ENCODE results near the gene PKD2L1. TPM values are rescaled to one million over a fixed set of nuclear protein-coding genes. Genes with fewer than 3 reads are reported as not detected.

The PKD2L1 gene
- total and polyA plus RNA-seq, 10 of the 15 experiments (the other 5 are each of a cell fraction or from before 2014, with no cell fraction given) = 0.05 to 0.17 (median 0.08) TPM; not detected in 6

DNA sequence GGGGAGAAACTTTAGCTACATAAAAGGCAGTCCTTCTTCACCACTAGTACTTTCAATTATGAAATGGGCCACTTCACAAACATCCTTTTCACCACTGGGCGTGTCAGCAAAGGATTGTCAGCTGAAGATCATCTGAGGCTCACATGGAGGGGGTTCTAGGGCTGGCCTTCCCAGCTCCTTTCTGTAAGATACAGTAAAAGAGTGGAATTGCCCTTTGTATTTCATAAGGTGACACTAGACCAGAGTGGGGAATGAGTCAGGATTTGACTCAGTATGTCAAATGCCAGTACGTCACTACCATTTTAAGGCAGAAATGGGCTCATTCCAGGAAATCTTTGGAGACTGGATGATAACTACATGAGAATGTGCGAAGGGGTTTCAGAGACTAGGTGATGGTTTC is 22.3 kb downstream of the PKD2L1 start:
- intact Hi-C loops (cut with micrococcal nuclease; ENCODE audit: unreplicated experiment) (no loop called here), in situ Hi-C loops (cut with MboI) (no loop called here)
- Histone ChIP-seq H3K27me3 (replicated peaks in 1 of 2; ENCODE audit: control insufficient read depth in 2 of 2, insufficient read depth in 2 of 2, low read length in 1 of 2) (peaks cover 0 to 6% of the 10 kb centered on the region in 2 experiments; a peak in 3 of 4 replicates), H3K4me3 (no peak overlapping the region), H4K20me1 (ENCODE audit: control insufficient read depth, insufficient read depth) (no peaks in the 10 kb centered on the region), H2AFZ (ENCODE audit: control insufficient read depth, low read depth, low read length) (no peak overlapping the region), H3K27ac (ENCODE audit: control insufficient read depth, insufficient read depth) (no peak overlapping the region), H3K9me3 (replicated peaks; ENCODE audit: control insufficient read depth, insufficient read depth, low read length) (no peaks in the 10 kb centered on the region), H3K79me2 (ENCODE audit: control insufficient read depth, insufficient read depth, low read length) (no peaks in the 10 kb centered on the region), H3K36me3 (ENCODE audit: control insufficient read depth in 2 of 2, insufficient read depth in 2 of 2, low read length in 1 of 2) (no peaks in the 10 kb centered on the region), H3K9ac (ENCODE audit: control insufficient read depth, insufficient read depth, low read length) (no peak overlapping the region), H3K4me1 (ENCODE audit: control insufficient read depth, insufficient read depth, low read length) (no peaks in the 10 kb centered on the region), H3K4me2 (ENCODE audit: control insufficient read depth, insufficient read depth) (no peak overlapping the region)
- WGBS (ENCODE audit: insufficient coverage, insufficient replicate concordance, low lambda C conversion rate, missing lambda C conversion rate) = 47% methylated on average over 3 of the region's 3 CpGs
- BruUV-seq (replicated peaks) = no TSS peak
- ChIA-PET RAD21 (ENCODE audit: unreplicated experiment) (no interaction called here), POLR2A (no interaction called here), SMC1A (ENCODE audit: uncharacterized antibody, unreplicated experiment) (interaction anchor here (0.6 to 1.1 kb wide), 3 partner anchors 20 to 457 kb away, joined by 3 to 4 read pairs (median 3); no protein-coding TSS in a partner anchor), CTCF (no interaction called here)
- no peak for FAIRE-seq
- no peak for DNase-seq (ENCODE audit: low read depth, low spot score)
- ATAC-seq = no peak
- no peak for TF ChIP-seq RBBP5 (conservative IDR thresholded peaks at IDR 0.05)
- TF ChIP-seq, protein P1, sequence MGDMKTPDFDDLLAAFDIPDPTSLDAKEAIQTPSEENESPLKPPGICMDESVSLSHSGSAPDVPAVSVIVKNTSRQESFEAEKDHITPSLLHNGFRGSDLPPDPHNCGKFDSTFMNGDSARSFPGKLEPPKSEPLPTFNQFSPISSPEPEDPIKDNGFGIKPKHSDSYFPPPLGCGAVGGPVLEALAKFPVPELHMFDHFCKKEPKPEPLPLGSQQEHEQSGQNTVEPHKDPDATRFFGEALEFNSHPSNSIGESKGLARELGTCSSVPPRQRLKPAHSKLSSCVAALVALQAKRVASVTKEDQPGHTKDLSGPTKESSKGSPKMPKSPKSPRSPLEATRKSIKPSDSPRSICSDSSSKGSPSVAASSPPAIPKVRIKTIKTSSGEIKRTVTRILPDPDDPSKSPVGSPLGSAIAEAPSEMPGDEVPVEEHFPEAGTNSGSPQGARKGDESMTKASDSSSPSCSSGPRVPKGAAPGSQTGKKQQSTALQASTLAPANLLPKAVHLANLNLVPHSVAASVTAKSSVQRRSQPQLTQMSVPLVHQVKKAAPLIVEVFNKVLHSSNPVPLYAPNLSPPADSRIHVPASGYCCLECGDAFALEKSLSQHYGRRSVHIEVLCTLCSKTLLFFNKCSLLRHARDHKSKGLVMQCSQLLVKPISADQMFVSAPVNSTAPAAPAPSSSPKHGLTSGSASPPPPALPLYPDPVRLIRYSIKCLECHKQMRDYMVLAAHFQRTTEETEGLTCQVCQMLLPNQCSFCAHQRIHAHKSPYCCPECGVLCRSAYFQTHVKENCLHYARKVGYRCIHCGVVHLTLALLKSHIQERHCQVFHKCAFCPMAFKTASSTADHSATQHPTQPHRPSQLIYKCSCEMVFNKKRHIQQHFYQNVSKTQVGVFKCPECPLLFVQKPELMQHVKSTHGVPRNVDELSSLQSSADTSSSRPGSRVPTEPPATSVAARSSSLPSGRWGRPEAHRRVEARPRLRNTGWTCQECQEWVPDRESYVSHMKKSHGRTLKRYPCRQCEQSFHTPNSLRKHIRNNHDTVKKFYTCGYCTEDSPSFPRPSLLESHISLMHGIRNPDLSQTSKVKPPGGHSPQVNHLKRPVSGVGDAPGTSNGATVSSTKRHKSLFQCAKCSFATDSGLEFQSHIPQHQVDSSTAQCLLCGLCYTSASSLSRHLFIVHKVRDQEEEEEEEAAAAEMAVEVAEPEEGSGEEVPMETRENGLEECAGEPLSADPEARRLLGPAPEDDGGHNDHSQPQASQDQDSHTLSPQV (IDR thresholded peaks at IDR 0.05) = no peak
- no peak for TF ChIP-seq NFYA (IDR thresholded peaks at IDR 0.05; ENCODE audit: borderline replicate concordance, low read depth, low read length)
- no peak for TF ChIP-seq SPI1 (IDR thresholded peaks at IDR 0.05; ENCODE audit: borderline replicate concordance, insufficient read depth, low read depth, low read length)
- no peak for TF ChIP-seq CBX3 (IDR thresholded peaks at IDR 0.05; ENCODE audit: borderline replicate concordance, low read depth)
- no peak for TF ChIP-seq CREB1 (IDR thresholded peaks at IDR 0.05; ENCODE audit: low read depth)
- TF ChIP-seq, protein P2, sequence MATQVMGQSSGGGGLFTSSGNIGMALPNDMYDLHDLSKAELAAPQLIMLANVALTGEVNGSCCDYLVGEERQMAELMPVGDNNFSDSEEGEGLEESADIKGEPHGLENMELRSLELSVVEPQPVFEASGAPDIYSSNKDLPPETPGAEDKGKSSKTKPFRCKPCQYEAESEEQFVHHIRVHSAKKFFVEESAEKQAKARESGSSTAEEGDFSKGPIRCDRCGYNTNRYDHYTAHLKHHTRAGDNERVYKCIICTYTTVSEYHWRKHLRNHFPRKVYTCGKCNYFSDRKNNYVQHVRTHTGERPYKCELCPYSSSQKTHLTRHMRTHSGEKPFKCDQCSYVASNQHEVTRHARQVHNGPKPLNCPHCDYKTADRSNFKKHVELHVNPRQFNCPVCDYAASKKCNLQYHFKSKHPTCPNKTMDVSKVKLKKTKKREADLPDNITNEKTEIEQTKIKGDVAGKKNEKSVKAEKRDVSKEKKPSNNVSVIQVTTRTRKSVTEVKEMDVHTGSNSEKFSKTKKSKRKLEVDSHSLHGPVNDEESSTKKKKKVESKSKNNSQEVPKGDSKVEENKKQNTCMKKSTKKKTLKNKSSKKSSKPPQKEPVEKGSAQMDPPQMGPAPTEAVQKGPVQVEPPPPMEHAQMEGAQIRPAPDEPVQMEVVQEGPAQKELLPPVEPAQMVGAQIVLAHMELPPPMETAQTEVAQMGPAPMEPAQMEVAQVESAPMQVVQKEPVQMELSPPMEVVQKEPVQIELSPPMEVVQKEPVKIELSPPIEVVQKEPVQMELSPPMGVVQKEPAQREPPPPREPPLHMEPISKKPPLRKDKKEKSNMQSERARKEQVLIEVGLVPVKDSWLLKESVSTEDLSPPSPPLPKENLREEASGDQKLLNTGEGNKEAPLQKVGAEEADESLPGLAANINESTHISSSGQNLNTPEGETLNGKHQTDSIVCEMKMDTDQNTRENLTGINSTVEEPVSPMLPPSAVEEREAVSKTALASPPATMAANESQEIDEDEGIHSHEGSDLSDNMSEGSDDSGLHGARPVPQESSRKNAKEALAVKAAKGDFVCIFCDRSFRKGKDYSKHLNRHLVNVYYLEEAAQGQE (IDR thresholded peaks at IDR 0.05; ENCODE audit: low read depth, low read length) = no peak
- TF ChIP-seq ZZZ3 (IDR thresholded peaks at IDR 0.05; ENCODE audit: control insufficient read depth, insufficient read length, low read depth) = no peak
- no peak for TF ChIP-seq TCF7 (IDR thresholded peaks at IDR 0.05; ENCODE audit: borderline replicate concordance)
- no peak for TF ChIP-seq POLR2AphosphoS5 (IDR thresholded peaks at IDR 0.05; ENCODE audit: low read length)
- TF ChIP-seq ETV6 (conservative IDR thresholded peaks at IDR 0.05 in 1 of 2, IDR thresholded peaks at IDR 0.05 in 1 of 2; ENCODE audit: borderline replicate concordance in 1 of 2, low read depth in 1 of 2) = no peak
- TF ChIP-seq, protein P3, sequence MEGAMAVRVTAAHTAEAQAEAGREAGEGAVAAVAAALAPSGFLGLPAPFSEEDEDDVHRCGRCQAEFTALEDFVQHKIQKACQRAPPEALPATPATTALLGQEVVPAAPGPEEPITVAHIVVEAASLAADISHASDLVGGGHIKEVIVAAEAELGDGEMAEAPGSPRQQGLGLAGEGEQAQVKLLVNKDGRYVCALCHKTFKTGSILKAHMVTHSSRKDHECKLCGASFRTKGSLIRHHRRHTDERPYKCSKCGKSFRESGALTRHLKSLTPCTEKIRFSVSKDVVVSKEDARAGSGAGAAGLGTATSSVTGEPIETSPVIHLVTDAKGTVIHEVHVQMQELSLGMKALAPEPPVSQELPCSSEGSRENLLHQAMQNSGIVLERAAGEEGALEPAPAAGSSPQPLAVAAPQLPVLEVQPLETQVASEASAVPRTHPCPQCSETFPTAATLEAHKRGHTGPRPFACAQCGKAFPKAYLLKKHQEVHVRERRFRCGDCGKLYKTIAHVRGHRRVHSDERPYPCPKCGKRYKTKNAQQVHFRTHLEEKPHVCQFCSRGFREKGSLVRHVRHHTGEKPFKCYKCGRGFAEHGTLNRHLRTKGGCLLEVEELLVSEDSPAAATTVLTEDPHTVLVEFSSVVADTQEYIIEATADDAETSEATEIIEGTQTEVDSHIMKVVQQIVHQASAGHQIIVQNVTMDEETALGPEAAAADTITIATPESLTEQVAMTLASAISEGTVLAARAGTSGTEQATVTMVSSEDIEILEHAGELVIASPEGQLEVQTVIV (IDR thresholded peaks at IDR 0.05; ENCODE audit: borderline replicate concordance, partially characterized antibody) = no peak
- no peak for TF ChIP-seq YY1 (IDR thresholded peaks at IDR 0.05; ENCODE audit: low read depth, low read length)
- no peak for TF ChIP-seq ESRRA (IDR thresholded peaks at IDR 0.05; ENCODE audit: low read length)
- TF ChIP-seq ASH2L (IDR thresholded peaks at IDR 0.05; ENCODE audit: borderline replicate concordance, low read depth) = no peak
